NT2/D1 (cell line): ENCODE results near the gene TEX11.
A peak's percentile ranks its signal among the peaks of the same experiment; 100 is the strongest.

ENCODE experiments used
- DNase-seq: peaks from one replicate; pipeline ENCODE4 v3.0.0-alpha.2; 2011; ENCODE audit warnings: low read depth, low spot score
- H3K27me3 ChIP-seq: 2 replicates; pipeline ENCODE4 v1.6.0; 2011; ENCODE audit warnings: mild to moderate bottlenecking; ENCODE audit not compliant: insufficient read length, insufficient read depth
- H3K36me3 ChIP-seq: 2 replicates; pipeline ENCODE4 v1.6.1; 2011; ENCODE audit warnings: mild to moderate bottlenecking, low read length, mixed read lengths; ENCODE audit not compliant: insufficient read depth, insufficient read length
- H3K4me1 ChIP-seq: 2 replicates; pipeline ENCODE4 v1.5.1; 2011; ENCODE audit not compliant: insufficient read depth, insufficient read length
- H3K4me3 ChIP-seq: 2 replicates; pipeline ENCODE4 v1.5.1; 2011; ENCODE audit warnings: low read depth; ENCODE audit not compliant: insufficient read length
- H3K9ac ChIP-seq: 2 replicates; pipeline ENCODE4 v1.6.0; 2011; ENCODE audit warnings: low read depth; ENCODE audit not compliant: insufficient read length
- H3K9me3 ChIP-seq: 2 replicates; pipeline ENCODE4 v1.5.1; 2011; ENCODE audit warnings: mild to moderate bottlenecking, low read length; ENCODE audit not compliant: insufficient read depth
- SUZ12 ChIP-seq: IDR thresholded peaks from 2 replicates; pipeline ENCODE4 v1.6.1; 2011; ENCODE audit not compliant: insufficient read length, insufficient read depth; ENCODE audit errors: extremely low read depth
- YY1 ChIP-seq: IDR thresholded peaks from 2 replicates; pipeline ENCODE4 v1.6.1; 2011; ENCODE audit not compliant: insufficient read length, insufficient read depth
- ZNF274 ChIP-seq: IDR thresholded peaks from 2 replicates; pipeline ENCODE4 v1.6.1; 2011; ENCODE audit warnings: mild to moderate bottlenecking, low read depth, low read length

The TEX11 gene

GRCh38 chrX:70509078-70509477 is 399.4 kb downstream of the TEX11 start:
- Histone ChIP-seq H3K4me1 (peaks cover 4% of the 10 kb centered on the region), H3K9me3 (no peaks in the 10 kb centered on the region)
- TF ChIP-seq ZNF274 (no peak), SUZ12 (no peak), YY1 (no peak)

GRCh38 chrX:70508296-70508911 is 400.1 kb downstream of the TEX11 start:
- Histone ChIP-seq H3K27me3 (no peaks in the 10 kb centered on the region), H3K9ac (no peak overlapping the region), H3K9me3 (no peaks in the 10 kb centered on the region), H3K36me3 (peaks cover 23% of the 10 kb centered on the region), H3K4me3 (no peak overlapping the region), H3K4me1 (peaks cover 4% of the 10 kb centered on the region)
- TF ChIP-seq YY1, result no peak
- no peak for TF ChIP-seq ZNF274
- no peak for TF ChIP-seq SUZ12
- peak; percentile 11 for DNase-seq

More at GRCh38 chrX:70509078-70509477, 399.4 kb downstream of the TEX11 start:
- Histone ChIP-seq H3K27me3 (no peaks in the 10 kb centered on the region), H3K4me3 (no peak overlapping the region), H3K36me3 (peaks cover 17% of the 10 kb centered on the region), H3K9ac (no peak overlapping the region)
- DNase-seq, result no peak

GRCh38 chrX:70505451-70505841 is 403.1 kb downstream of the TEX11 start:
- H3K27me3 ChIP-seq, result no peaks in the 10 kb centered on the region
- H3K4me3 ChIP-seq, result no peak overlapping the region
- H3K9ac ChIP-seq, result no peak overlapping the region
- no peak for DNase-seq
- H3K9me3 ChIP-seq, result no peaks in the 10 kb centered on the region
- H3K4me1 ChIP-seq, result peaks cover 4% of the 10 kb centered on the region
- no peak for TF ChIP-seq YY1
- no peak for TF ChIP-seq ZNF274
- TF ChIP-seq SUZ12, result no peak
- peaks cover 52% of the 10 kb centered on the region for H3K36me3 ChIP-seq

GRCh38 chrX:70504772-70505450 is 403.6 kb downstream of the TEX11 start:
- Histone ChIP-seq H3K36me3 (peaks cover 57% of the 10 kb centered on the region), H3K9ac (no peak overlapping the region), H3K4me1 (peaks cover 6% of the 10 kb centered on the region), H3K4me3 (no peak overlapping the region), H3K27me3 (no peaks in the 10 kb centered on the region), H3K9me3 (no peaks in the 10 kb centered on the region)
- no peak for DNase-seq
- TF ChIP-seq ZNF274 (no peak), YY1 (no peak), SUZ12 (no peak)

- no peak overlapping the region for H3K4me3 ChIP-seq
- DNase-seq, result no peak
- H3K4me1 ChIP-seq, result peaks cover 3% of the 10 kb centered on the region
- H3K36me3 ChIP-seq, result peaks cover 97% of the 10 kb centered on the region
- H3K9me3 ChIP-seq, result no peaks in the 10 kb centered on the region
- H3K9ac ChIP-seq, result no peak overlapping the region
- H3K27me3 ChIP-seq, result no peaks in the 10 kb centered on the region
- no peak for TF ChIP-seq YY1
- no peak for TF ChIP-seq SUZ12
- no peak for TF ChIP-seq ZNF274
These were observed 407.7 kb downstream of the TEX11 start for GRCh38 chrX:70500826-70501225.

- Histone ChIP-seq H3K36me3 (peaks cover 98% of the 10 kb centered on the region), H3K9ac (no peak overlapping the region), H3K27me3 (no peaks in the 10 kb centered on the region), H3K4me1 (peaks cover 3% of the 10 kb centered on the region), H3K4me3 (no peak overlapping the region), H3K9me3 (no peaks in the 10 kb centered on the region)
- no peak for DNase-seq
- TF ChIP-seq SUZ12, result no peak
These were observed 410.4 kb downstream of the TEX11 start for GRCh38 chrX:70498129-70498528.

- no peak overlapping the region for H3K4me3 ChIP-seq
- peaks cover 3% of the 10 kb centered on the region for H3K4me1 ChIP-seq
- H3K36me3 ChIP-seq, result peaks cover 99% of the 10 kb centered on the region
- no peaks in the 10 kb centered on the region for H3K9me3 ChIP-seq
- no peaks in the 10 kb centered on the region for H3K27me3 ChIP-seq
- TF ChIP-seq YY1 (no peak), ZNF274 (no peak), SUZ12 (no peak)
- no peak overlapping the region for H3K9ac ChIP-seq
- no peak for DNase-seq
These were observed 411.5 kb downstream of the TEX11 start for GRCh38 chrX:70497026-70497425.

GRCh38 chrX:70496491-70496890 is 412.0 kb downstream of the TEX11 start:
- Histone ChIP-seq H3K4me3 (no peak overlapping the region), H3K36me3 (peaks cover 99% of the 10 kb centered on the region), H3K27me3 (no peaks in the 10 kb centered on the region), H3K9me3 (no peaks in the 10 kb centered on the region), H3K9ac (no peak overlapping the region), H3K4me1 (peaks cover 3% of the 10 kb centered on the region)
- TF ChIP-seq ZNF274 (no peak), SUZ12 (no peak), YY1 (no peak)
- no peak for DNase-seq
